ENCODE results near the gene CCDC144A. TPM values are rescaled to one million over a fixed set of nuclear protein-coding genes. Genes with fewer than 3 reads are reported as not detected.
"Not testable (repeated sequence)": the region's sequence is repeated elsewhere in the genome, so short reads cannot be mapped to it uniquely, and the experiment has no call there.

CCDC144A gene, protein sequence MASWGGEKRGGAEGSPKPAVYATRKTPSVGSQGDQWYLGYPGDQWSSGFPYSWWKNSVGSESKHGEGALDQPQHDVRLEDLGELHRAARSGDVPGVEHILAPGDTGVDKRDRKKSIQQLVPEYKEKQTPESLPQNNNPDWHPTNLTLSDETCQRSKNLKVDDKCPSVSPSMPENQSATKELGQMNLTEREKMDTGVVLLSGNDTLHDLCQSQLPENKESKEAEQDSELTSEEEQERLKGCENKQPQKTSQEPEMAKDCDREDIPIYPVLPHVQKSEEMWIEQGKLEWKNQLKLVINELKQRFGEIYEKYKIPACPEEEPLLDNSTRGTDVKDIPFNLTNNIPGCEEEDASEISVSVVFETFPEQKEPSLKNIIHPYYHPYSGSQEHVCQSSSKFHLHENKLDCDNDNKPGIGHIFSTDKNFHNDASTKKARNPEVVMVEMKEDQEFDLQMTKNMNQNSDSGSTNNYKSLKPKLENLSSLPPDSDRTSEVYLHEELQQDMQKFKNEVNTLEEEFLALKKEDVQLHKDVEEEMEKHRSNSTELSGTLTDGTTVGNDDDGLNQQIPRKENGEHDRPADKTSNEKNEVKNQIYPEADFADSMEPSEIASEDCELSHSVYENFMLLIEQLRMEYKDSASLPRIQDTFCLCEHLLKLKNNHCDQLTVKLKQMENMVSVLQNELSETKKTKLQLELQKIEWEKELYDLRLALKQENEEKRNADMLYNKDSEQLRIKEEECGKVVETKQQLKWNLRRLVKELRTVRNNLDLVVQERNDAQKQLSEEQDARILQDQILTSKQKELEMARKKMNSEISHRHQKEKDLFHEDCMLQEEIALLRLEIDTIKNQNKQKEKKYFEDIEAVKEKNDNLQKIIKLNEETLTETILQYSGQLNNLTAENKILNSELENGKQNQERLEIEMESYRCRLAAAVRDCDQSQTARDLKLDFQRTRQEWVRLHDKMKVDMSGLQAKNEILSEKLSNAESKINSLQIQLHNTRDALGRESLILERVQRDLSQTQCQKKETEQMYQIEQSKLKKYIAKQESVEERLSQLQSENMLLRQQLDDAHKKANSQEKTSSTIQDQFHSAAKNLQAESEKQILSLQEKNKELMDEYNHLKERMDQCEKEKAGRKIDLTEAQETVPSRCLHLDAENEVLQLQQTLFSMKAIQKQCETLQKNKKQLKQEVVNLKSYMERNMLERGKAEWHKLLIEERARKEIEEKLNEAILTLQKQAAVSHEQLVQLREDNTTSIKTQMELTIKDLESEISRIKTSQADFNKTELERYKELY (N-terminal part only)
- total RNA-seq (2021), result 1.6 and 1.9 TPM in 2 replicates
- long read RNA-seq, partial matches to known transcripts, result 1 of 4 reads
- long read RNA-seq, other reads (novel, unspliced or antisense), result 3 of 4 reads

- H3K9ac ChIP-seq (ENCODE audit: extremely low read depth, insufficient read length, low read length); H4K8ac ChIP-seq (replicated peaks; ENCODE audit: insufficient read length, low read depth, low read length); H3K4me1 ChIP-seq (ENCODE audit: insufficient read depth, low read length); H3K56ac ChIP-seq (ENCODE audit: insufficient read length, low read depth, low read length); H3K4ac ChIP-seq (ENCODE audit: low read depth, low read length); H2BK12ac ChIP-seq (ENCODE audit: insufficient read length, low read depth, low read length); H2AK5ac ChIP-seq (ENCODE audit: insufficient read length, low read length); H2AFZ ChIP-seq (ENCODE audit: low read length); H3K23me2 ChIP-seq (ENCODE audit: insufficient read length, low read depth, low read length, poor library complexity, severe bottlenecking); H2BK20ac ChIP-seq (ENCODE audit: low read depth, low read length, poor library complexity, severe bottlenecking); H2BK15ac ChIP-seq (ENCODE audit: low read depth, low read length); H3K14ac ChIP-seq (ENCODE audit: insufficient read depth, low read length); H3K4me3 Mint-ChIP-seq; H3K27ac ChIP-seq (ENCODE audit: insufficient read length, low read depth, low read length); H2BK120ac ChIP-seq (ENCODE audit: low read depth, low read length, poor library complexity, severe bottlenecking); H4K91ac ChIP-seq (ENCODE audit: insufficient read length, low read depth, low read length); H3K18ac ChIP-seq (ENCODE audit: insufficient read length, low read depth, low read length); H3K9me3 ChIP-seq (ENCODE audit: control insufficient read depth, low read depth, low read length); H3K79me1 ChIP-seq (ENCODE audit: insufficient read depth, low read depth, low read length, poor library complexity, severe bottlenecking); H3K79me2 ChIP-seq (ENCODE audit: insufficient read depth, low read length); H3K27me3 ChIP-seq (ENCODE audit: insufficient read depth, low read length); H3T11ph ChIP-seq (ENCODE audit: low read length); H4K20me1 ChIP-seq (ENCODE audit: control insufficient read depth, insufficient read depth, insufficient read length); H3K27me3 Mint-ChIP-seq (ENCODE audit: low read depth); H2BK5ac ChIP-seq (ENCODE audit: insufficient read length, low read length); H3K4me2 ChIP-seq (ENCODE audit: insufficient read depth, insufficient read length, low read length); H3K23ac ChIP-seq (ENCODE audit: insufficient read length, low read depth, low read length); H3K27ac Mint-ChIP-seq; H4K5ac ChIP-seq (ENCODE audit: insufficient read length, low read depth, low read length): not testable (repeated sequence)
- H3K9me3 Mint-ChIP-seq, result peaks cover 16 to 24% of the 10 kb centered on the region in 2 experiments
- TF ChIP-seq CTCF (conservative IDR thresholded peaks at IDR 0.05), result peak; percentile 98
- DNase-seq, result peak; percentile 75
- peaks cover 7 to 20% (median 9%) of the 10 kb centered on the region in 3 experiments; a peak in 5 of 7 replicates for H3K36me3 Mint-ChIP-seq (ENCODE audit: insufficient read depth in 1 of 3, low read depth in 3 of 3)
- no CpG with 5 or more reads among the region's 33 CpGs for WGBS (ENCODE audit: extremely low coverage, insufficient read length, low lambda C conversion rate)
- H3K4me1 Mint-ChIP-seq, result peaks cover 22 to 27% of the 10 kb centered on the region in 2 experiments
Measured at GRCh38 chr17:16689731-16690281, at the start of gene CCDC144A. Gene CCDC144A (plus strand): TSS chr17:16690241. CDS start chr17:16690401, 160 bp downstream.

Data from H9 (cell line).